Parathyroid adenoma (tissue), 2 donors: ENCODE data around the gene SYDE2.

ENCODE experiments used
- H2AFZ ChIP-seq: fragments of 300-600 bp; sonication (generic); one replicate; pipeline ENCODE4 v1.7.0; 2017; ENCODE audit warnings: antibody characterized with exemption, mild to moderate bottlenecking
- H3K27ac ChIP-seq: fragments of 300-600 bp; sonication (generic); one replicate; pipeline ENCODE4 v1.7.0; 2017
- H3K27me3 ChIP-seq: fragments of 300-600 bp; sonication (generic); one replicate; pipeline ENCODE4 v1.7.0; 2017; ENCODE audit warnings: low read length; ENCODE audit not compliant: control insufficient read depth, insufficient read depth
- H3K36me3 ChIP-seq: fragments of 300-600 bp; sonication (generic); one replicate; pipeline ENCODE4 v1.7.0; 2017; ENCODE audit warnings: low read length; ENCODE audit not compliant: control insufficient read depth, insufficient read depth
- H3K4me1 ChIP-seq: fragments of 300-600 bp; sonication (generic); one replicate; pipeline ENCODE4 v1.7.0; 2017; ENCODE audit warnings: control low read depth
- H3K4me2 ChIP-seq: fragments of 300-600 bp; sonication (generic); one replicate; pipeline ENCODE4 v1.7.0; 2017; ENCODE audit warnings: low read length
- H3K4me3 ChIP-seq: fragments of 300-600 bp; sonication (generic); one replicate; pipeline ENCODE4 v1.7.0; 2017; ENCODE audit warnings: low read depth, low read length
- H3K79me2 ChIP-seq: fragments of 300-600 bp; sonication (generic); one replicate; pipeline ENCODE4 v1.7.0; 2017; ENCODE audit warnings: control low read depth
- H3K9ac ChIP-seq: fragments of 300-600 bp; sonication (generic); one replicate; pipeline ENCODE4 v1.7.0; 2017; ENCODE audit warnings: mild to moderate bottlenecking
- H3K9me3 ChIP-seq: fragments of 300-600 bp; sonication (generic); one replicate; pipeline ENCODE4 v1.7.0; 2017; ENCODE audit warnings: low read length; ENCODE audit not compliant: control insufficient read depth
- TF ChIP-seq, protein P1 (sequence below): fragments of 300-600 bp; sonication (generic); IDR thresholded peaks from one replicate; pipeline ENCODE4 v1.7.0; 2017; ENCODE audit warnings: antibody characterized with exemption, mild to moderate bottlenecking
- donor health status: primary hyperparathyroidism.

SYDE2 gene

GRCh38 chr1:85132078-85132720 lies 68.6 kb downstream of the SYDE2 start:
- Histone ChIP-seq H2AFZ (no peak overlapping the region), H3K27ac (no peak overlapping the region), H3K36me3 (no peaks in the 10 kb centered on the region)

GRCh38 chr1:85128316-85128715 lies 72.5 kb downstream of the SYDE2 start:
- Histone ChIP-seq H3K27me3 (no peaks in the 10 kb centered on the region), H3K4me3 (no peak overlapping the region), H3K36me3 (no peaks in the 10 kb centered on the region), H2AFZ (no peak overlapping the region), H3K9me3 (no peaks in the 10 kb centered on the region), H3K4me2 (no peak overlapping the region), H3K79me2 (no peaks in the 10 kb centered on the region), H3K9ac (no peak overlapping the region), H3K4me1 (no peaks in the 10 kb centered on the region), H3K27ac (no peak overlapping the region)
- TF ChIP-seq, protein P1, sequence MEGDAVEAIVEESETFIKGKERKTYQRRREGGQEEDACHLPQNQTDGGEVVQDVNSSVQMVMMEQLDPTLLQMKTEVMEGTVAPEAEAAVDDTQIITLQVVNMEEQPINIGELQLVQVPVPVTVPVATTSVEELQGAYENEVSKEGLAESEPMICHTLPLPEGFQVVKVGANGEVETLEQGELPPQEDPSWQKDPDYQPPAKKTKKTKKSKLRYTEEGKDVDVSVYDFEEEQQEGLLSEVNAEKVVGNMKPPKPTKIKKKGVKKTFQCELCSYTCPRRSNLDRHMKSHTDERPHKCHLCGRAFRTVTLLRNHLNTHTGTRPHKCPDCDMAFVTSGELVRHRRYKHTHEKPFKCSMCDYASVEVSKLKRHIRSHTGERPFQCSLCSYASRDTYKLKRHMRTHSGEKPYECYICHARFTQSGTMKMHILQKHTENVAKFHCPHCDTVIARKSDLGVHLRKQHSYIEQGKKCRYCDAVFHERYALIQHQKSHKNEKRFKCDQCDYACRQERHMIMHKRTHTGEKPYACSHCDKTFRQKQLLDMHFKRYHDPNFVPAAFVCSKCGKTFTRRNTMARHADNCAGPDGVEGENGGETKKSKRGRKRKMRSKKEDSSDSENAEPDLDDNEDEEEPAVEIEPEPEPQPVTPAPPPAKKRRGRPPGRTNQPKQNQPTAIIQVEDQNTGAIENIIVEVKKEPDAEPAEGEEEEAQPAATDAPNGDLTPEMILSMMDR = no peak

More at GRCh38 chr1:85132078-85132720, 68.6 kb downstream of the SYDE2 start:
- no peak overlapping the region for H3K9ac ChIP-seq
- no peak overlapping the region for H3K4me2 ChIP-seq
- H3K79me2 ChIP-seq = no peaks in the 10 kb centered on the region
- no peaks in the 10 kb centered on the region for H3K9me3 ChIP-seq
- no peak overlapping the region for H3K4me3 ChIP-seq
- H3K27me3 ChIP-seq = no peaks in the 10 kb centered on the region
- TF ChIP-seq, protein P1 = no peak
- H3K4me1 ChIP-seq = no peaks in the 10 kb centered on the region

DNA sequence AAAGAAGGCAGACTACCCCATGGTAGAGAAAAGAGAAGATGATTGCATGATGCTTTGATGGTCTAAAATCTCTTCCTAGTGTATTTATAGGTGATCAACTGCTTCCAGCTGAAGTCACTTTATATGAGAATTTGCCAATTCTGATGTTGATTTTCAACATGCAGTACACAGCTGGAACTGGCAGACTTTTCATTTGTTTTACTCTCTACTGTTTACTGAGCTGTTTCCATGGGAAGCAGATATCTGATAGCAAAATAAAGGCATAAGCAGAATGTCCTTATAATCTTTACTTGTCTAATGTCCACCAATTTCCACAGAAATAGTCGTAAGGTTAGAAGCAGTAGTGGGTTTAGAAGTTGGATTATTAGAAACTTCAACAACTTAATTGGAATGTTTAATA lies 74.9 kb downstream of the SYDE2 start:
- no peak overlapping the region for H3K4me3 ChIP-seq
- no peaks in the 10 kb centered on the region for H3K79me2 ChIP-seq
- no peak overlapping the region for H3K27ac ChIP-seq
- no peaks in the 10 kb centered on the region for H3K9me3 ChIP-seq
- H2AFZ ChIP-seq = peak overlapping the region; percentile 53
- peak overlapping the region; percentile 32 for H3K4me2 ChIP-seq
- H3K9ac ChIP-seq = no peak overlapping the region
- TF ChIP-seq, protein P1 = no peak
- H3K4me1 ChIP-seq = no peaks in the 10 kb centered on the region
- no peaks in the 10 kb centered on the region for H3K36me3 ChIP-seq
- H3K27me3 ChIP-seq = no peaks in the 10 kb centered on the region

DNA sequence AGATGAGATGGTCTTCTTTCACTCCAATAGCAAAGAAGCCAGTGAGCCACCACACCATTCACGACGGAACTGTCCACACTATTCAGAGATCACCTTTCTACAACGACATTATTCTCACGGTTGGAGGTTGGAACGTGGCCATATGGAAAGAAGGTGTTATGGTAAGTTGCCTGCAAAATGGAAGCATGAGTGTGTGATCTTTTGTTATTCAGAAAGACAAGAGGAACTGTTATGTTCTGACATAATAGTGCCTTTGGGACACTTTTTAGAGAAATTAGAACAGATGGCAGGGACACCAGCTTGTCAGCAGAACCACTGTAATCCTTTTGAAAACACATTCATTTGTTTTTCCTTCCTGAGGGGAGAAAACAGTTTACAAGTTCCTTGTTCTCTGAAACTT lies 76.7 kb downstream of the SYDE2 start:
- no peaks in the 10 kb centered on the region for H3K36me3 ChIP-seq
- no peak overlapping the region for H3K4me3 ChIP-seq
- no peak overlapping the region for H3K27ac ChIP-seq
- H2AFZ ChIP-seq = no peak overlapping the region
- H3K27me3 ChIP-seq = no peaks in the 10 kb centered on the region
- TF ChIP-seq, protein P1 = no peak
- no peak overlapping the region for H3K9ac ChIP-seq
- no peaks in the 10 kb centered on the region for H3K79me2 ChIP-seq
- no peaks in the 10 kb centered on the region for H3K4me1 ChIP-seq
- no peak overlapping the region for H3K4me2 ChIP-seq
- H3K9me3 ChIP-seq = no peaks in the 10 kb centered on the region

DNA sequence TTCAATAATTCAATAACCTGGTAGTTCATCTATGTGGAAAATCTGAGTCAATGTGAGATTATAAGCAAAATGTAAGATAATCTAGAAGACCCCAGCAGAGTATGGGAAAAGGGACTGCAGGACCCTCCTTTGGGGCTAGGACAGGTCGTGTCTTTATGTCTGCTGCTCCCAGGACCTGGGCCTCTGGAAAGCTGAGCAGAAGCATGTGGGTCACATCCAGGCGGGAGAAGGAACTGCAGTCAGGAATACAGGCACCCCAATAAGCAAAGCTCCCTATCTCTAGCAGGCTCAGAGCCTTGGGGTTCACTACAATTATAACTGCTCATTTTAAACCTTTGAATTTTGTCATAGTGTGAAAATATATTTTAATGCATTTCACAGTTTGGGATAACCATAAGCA lies 78.6 kb downstream of the SYDE2 start:
- no peak overlapping the region for H3K4me3 ChIP-seq
- H3K36me3 ChIP-seq = no peaks in the 10 kb centered on the region
- H2AFZ ChIP-seq = no peak overlapping the region
- no peak overlapping the region for H3K4me2 ChIP-seq
- H3K27ac ChIP-seq = no peak overlapping the region
- H3K9me3 ChIP-seq = no peaks in the 10 kb centered on the region
- no peaks in the 10 kb centered on the region for H3K79me2 ChIP-seq
- no peaks in the 10 kb centered on the region for H3K27me3 ChIP-seq
- no peaks in the 10 kb centered on the region for H3K4me1 ChIP-seq
- TF ChIP-seq, protein P1 = no peak
- H3K9ac ChIP-seq = no peak overlapping the region
